ENCODE measurements around the gene TMEM132C.

The TMEM132C gene

GRCh38 chr12:128619263-128619662 is 352.3 kb downstream of the TMEM132C start:
- no peak for DNase-seq

GRCh38 chr12:128621304-128621703 is 354.3 kb downstream of the TMEM132C start:
- DNase-seq: no peak

DNA sequence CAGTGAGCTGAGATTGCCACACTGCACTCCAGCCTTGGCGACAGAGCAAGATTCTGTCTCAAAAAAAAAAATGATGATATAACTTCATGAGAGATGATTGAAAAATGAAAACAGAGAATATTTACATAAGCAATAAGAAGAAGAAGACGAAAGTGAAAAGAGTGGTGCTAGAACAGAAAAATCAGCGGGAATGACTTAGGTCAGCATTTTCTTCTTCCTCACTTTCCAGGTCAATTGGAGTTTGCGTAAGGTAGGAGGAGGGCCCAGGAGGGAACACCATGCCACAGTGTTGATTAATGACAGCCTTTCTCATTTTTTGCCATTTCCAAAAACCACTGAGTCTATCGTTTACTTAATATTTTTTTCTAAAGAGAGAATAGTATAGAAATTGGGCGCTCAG is 356.8 kb downstream of the TMEM132C start:
- DNase-seq: no peak

DNA sequence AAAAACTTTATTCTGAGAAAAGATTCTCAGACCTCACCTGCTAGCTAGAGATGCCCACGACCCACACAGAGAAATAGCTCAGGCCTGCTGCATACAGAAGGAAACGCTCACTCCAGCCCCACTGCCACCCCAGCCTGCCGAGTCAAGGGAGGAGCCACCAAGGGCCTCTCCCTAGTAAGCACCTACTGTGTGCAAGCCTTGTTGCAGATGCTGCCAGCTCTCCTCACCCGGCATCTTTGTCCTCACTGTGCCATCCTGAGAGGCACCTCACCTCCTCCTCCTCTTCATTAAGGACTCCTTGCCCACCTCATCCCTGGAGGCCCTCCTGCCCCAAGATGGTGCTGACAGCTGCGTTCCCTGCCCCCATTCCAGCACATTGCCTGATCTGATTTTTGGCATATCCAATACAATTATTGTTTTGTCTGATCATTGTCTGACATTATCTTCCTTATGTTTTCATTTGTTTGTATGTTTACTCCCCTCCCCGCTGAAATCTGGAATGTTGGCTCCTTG is 359.9 kb downstream of the TMEM132C start:
- no peak for DNase-seq

GRCh38 chr12:128627659-128628058 is 360.7 kb downstream of the TMEM132C start:
- DNase-seq: no peak

- DNase-seq: no peak
These were observed 363.0 kb downstream of the TMEM132C start for GRCh38 chr12:128629979-128630378.

GRCh38 chr12:128637642-128638606 is 371.0 kb downstream of the TMEM132C start:
- DNase-seq: no peak

DNA sequence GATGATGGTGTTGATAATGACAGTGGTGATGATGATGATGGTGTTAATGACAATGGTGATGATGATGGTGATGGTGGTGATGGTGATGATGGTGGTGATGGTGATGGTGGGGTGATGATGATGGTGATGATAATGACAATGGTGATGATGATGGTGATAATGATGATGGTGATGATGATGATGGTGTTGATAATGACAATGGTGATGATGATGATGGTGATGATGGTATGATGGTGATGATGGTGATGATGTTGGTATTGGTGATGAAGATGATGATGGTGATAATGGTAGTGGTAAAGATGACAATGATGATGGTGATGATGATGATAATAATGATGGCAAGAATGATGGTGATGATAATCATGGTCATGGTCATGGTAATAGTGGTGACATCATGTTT is 372.1 kb downstream of the TMEM132C start:
- no peak for DNase-seq

DNA sequence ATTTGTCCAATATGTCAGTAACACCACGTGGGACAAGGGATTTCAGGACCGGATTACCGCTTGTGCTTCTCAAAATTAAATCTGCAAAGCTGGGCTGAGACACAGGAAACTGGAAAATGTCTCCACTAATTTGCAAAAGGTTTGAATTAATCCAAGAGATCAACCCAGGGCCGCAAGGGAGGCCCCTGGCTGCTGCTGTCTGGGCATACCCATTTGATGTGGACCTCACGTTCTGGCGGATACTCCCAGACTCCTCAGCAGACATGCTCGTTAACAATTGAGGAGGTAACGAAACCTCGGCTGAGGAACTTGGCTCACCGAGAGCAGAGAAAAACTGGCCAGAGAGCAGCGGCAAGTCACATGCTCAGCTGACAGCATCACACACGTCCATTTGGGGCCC is 376.2 kb downstream of the TMEM132C start:
- DNase-seq: no peak

- DNase-seq: no peak
These were observed 377.8 kb downstream of the TMEM132C start for GRCh38 chr12:128644664-128645296.

DNA sequence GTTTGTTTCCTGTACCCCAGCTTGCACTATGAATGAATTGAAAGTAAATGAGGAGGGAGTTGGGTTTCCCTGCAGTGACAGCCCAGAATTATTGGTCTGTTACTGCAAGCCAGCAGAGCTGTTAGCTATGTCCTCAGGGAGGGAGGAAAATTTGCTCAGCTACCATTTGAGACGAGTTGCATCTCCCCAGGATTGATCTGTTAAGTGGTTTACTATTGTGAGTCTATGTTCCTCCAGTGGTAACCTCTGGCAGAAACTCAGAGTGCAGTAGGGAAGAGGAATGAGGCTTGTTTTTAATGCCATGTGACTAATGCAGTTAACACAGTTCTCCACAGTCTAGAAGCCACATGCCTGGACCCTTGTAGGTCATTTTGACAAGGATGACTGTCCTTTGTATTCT is 382.9 kb downstream of the TMEM132C start:
- DNase-seq: no peak

DNA sequence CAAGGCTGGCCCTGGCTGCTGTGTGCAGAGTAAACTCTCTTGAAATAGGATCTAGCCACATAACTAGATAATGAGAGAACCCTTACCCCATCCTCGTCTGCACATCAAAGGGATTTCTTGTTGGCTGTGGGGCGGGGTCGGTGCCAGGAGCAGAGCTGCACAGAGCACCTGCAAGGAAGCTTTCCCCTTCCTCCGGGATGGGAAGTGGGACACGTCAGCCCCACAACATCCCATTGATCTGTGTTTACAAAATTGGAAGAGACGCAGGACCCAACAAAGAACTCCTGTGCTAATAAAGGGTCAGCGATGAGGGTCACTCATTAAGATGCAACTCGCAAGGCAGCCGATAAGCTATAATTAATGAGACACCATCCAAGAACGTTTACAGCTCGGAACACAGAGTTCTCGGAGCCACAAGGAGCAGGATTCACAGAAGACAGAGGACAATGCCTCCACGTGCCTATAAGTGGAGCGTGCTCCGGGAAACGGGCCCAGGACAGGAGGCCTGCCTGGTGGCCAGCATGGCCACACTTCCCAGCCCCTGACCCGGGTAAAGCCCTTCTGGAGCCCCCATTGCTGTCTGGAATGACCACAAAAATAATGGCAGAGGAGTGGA is 385.3 kb downstream of the TMEM132C start:
- DNase-seq: no peak

DNA sequence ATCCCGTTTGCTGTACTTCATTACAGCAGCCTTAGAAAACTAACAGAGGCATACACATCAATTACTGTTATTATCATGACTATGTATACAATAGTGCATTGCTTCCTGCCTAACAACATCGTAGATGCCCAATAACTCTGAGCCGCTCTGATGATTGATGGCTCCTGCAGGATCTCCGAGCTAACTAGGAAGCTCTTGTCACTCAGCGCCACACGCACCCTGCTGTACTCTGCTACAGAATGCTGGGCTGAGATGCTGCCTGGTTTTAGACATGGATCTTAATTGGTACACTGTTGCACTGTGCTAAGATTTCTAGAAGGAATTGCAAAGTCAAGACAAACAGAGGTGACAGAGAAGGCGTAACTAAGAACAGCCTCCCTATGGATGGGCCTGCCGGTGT is 387.5 kb downstream of the TMEM132C start:
- DNase-seq: no peak

DNA sequence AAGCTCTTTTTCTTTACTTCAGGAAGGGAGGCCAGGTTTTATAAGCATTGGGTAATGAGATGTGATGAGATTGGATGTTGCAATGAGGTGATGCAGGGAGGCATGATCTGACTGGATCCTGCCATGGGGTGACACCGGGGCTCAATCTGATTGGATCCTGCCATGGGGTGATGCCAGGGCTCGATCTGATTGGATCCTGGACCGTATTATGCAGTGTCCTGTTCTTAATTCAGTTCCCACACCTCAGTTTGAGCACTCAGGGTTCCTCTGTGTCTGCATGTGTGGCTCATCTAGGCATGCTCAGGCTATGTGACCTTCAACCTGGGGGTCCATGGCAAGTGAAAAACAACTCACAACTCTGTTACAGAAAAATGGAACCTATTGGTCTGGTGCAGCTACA is 390.4 kb downstream of the TMEM132C start:
- no peak for DNase-seq

DNA sequence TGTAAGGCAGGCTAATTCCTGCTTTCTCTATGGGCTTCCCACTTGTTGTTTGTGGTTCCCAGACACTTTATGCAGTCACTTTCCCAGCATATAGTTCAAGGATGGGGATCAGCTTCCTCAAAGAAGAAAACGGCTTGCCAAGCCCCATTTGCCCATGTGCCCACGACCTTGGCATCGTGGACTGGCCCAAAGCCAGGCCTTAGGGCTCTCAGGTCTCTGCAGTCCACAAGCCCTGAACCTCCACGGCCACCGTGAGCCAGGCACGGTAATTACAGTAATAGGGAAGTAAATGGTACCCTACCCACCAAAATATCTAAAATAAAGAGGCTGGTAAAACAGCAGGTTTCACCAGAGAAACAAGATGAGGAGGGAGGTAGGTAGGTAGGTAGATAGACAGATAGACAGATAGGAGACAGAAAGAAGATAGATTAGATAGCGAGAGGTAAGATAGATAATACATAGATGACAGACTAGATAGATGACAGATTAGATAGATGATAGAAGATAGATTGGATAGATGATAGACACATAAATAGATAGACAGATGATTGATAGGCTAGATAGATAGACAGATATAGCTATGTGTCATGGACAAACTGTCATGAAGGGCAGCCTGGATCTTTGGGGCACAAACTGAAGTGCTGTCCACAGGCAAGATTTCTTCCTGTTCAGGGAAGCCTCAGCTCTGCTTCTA is 393.7 kb downstream of the TMEM132C start:
- DNase-seq: no peak

DNA sequence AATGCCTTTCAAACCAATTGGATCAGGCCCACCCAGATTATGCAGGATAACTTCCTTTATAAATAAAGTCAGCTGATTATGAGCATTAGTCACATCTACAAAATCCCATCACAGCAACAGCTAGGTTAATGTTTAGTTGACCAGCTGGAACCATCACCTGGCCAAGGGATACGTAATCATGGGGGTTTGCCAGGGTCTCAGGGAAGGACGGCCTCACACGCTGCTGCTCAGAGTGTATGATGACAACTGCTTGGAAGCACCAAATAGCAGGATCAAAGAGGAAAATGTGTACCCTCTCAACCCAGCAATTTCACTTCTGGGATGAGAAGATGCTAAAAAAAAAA is 394.2 kb downstream of the TMEM132C start:
- no peak for DNase-seq

DNA sequence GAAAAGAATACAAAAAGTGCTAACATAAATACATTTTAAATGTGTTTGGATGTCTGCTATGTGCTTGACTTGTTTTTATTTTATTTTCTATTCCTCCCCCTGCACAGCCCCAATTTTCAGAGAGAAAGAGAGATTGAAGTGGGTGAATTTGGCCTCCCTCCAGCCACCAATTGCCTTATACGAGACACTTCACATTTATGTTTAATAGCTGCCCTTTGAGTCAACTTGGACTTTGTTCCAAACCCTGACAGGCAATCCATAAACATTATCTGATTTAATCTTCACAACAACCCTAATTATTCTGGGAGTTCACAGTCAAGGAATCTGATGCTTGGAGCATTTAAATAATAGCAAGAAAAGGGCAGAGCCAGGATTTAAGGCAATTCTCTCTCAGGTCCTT is 395.1 kb downstream of the TMEM132C start:
- no peak for DNase-seq

DNA sequence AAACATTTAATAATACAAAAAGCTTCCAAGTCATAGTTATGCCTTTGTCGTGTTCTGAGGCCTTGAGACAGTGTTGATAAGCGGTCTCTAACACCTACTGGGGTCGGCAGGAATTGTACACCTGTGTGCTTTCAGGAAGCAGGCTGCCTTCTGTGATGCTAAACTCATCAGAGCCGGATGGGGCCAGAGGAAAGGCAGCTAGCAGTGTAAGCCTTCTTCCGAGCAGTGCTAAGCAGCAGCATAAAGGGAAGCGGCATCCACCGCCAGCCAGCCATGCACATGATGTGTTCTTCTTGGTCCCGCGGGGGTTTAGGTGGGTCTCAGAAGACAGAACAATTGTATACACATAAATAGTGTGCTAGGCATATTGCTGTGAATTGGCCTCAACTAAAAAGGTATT is 397.5 kb downstream of the TMEM132C start:
- no peak for DNase-seq

DNA sequence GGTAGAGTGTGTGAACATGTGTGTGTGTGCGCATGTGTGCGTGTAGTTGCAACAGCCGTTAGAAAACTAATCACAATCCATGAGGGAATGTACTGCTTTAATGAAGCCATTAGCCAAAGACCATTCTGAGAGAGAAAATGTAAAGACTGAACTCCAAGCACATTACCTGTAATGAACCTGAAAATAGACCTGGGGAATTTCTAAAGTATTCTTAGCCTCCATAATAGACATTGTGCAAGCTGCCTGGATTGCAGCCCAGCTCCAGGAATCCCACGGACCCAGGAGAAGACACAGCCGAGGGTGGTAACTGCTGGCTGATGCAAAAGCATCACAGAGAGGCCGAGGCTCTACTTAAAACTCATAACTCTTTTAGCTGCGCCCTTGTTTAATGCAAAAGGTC is 400.2 kb downstream of the TMEM132C start:
- no peak for DNase-seq

- no peak for DNase-seq
These were observed 404.6 kb downstream of the TMEM132C start for GRCh38 chr12:128671528-128672042.

GRCh38 chr12:128672428-128672827 is 405.5 kb downstream of the TMEM132C start:
- DNase-seq: no peak

GRCh38 chr12:128672893-128673292 is 405.9 kb downstream of the TMEM132C start:
- DNase-seq: no peak

- DNase-seq: no peak
These were observed 408.6 kb downstream of the TMEM132C start for GRCh38 chr12:128675576-128675975.
